HG03095 (cell line): Measurements from ENCODE around the gene LRRN3.

Experiments used
- ATAC-seq: cut with Tn5 transposase; IDR thresholded peaks from one replicate; pipeline ENCODE4 v1.9.1; 2021; ENCODE audit warnings: moderate library complexity; ENCODE audit not compliant: unreplicated experiment

The LRRN3 gene

DNA sequence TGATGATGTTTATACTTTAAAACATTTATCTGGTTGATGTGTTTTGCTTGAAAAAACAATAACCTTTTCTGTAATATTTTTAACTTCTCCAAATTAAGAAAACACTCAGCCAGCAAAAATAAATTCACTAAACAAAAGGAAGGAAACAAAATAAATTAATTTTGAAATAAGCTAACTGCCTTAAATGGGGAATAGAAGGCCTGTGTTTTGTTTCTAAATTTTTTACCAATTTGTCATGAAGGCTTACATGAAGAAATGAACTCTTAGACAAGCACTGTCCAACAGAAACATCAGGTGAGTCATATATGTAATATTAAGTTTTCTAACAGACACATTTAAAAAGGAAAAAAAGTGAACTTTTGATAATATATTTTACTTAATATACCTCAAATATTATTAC is 68.5 kb downstream of the LRRN3 start:
- no peak for ATAC-seq

DNA sequence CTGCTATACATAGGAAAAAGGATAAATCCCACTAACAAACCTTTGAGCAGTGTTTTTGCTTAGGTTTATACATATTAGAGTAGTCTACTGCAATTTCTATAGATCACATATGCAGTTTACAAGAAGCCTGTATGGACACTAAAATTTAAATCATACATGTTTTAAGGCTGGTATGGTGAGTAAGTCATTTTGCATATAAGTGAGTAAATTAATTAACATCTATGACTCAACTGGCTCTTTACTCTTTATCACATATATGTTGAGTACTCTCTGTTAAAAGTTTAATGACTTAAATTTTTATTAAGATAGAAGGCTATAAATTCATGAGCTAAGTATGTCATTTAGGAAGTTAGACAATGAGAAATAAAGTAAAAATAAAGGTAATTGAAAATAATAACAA is 69.4 kb downstream of the LRRN3 start:
- ATAC-seq, result no peak

GRCh38 chr7:111162692-111163091 is 71.8 kb downstream of the LRRN3 start:
- ATAC-seq, result no peak

- ATAC-seq, result no peak
These were observed 73.5 kb downstream of the LRRN3 start for GRCh38 chr7:111164442-111164841.

DNA sequence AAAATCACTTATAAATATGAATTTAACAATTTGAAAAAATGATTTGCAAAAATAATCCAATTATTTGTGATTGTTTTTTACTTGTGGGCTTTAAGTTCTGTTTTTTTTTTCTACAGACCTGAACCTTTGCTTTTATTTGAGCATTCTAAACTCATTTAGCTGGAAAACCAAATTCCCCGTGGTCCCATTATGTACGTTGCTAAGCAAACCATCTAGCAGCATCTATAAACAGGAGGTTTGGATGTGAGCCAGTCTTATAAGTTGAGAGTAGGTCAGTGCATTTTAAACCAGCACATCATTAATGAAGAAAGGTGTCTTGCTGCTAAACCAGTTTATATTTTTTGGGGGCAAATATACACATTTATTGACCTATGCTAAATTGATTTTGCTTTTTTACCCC is 77.3 kb downstream of the LRRN3 start:
- ATAC-seq, result no peak

GRCh38 chr7:111172564-111173257 is 81.8 kb downstream of the LRRN3 start:
- no peak for ATAC-seq

GRCh38 chr7:111173528-111173927 is 82.6 kb downstream of the LRRN3 start:
- no peak for ATAC-seq

- no peak for ATAC-seq
These were observed 83.1 kb downstream of the LRRN3 start for GRCh38 chr7:111173990-111174389.

- no peak for ATAC-seq
These were observed 83.6 kb downstream of the LRRN3 start for GRCh38 chr7:111174510-111174909.
